BJ (cell line): Measurements from ENCODE around the gene SPOCD1. TPM values are rescaled to one million over a fixed set of nuclear protein-coding genes. Genes with fewer than 3 reads are reported as not detected.

Experiments
- CTCF ChIA-PET: fragments of 350-600 bp; formaldehyde crosslinking; extraction: SDS; loops from one replicate; lab custom pipeline; 2021; ENCODE audit warnings: antibody characterized with exemption, inconsistent platforms; lab: Yijun Ruan, JAX
- POLR2A ChIA-PET: fragments of 300-600 bp; sonication (Branson Sonifier 250); formaldehyde crosslinking; extraction: SDS; loops from one replicate; lab custom pipeline; 2021; ENCODE audit warnings: antibody characterized with exemption; lab: Charles Lee
- DNase-seq: peaks from one replicate; pipeline ENCODE4 v3.0.0-alpha.2; 2011; ENCODE audit warnings: low read depth
- H3K27me3 ChIP-seq: 2 replicates; pipeline ENCODE4 v1.6.0; 2011; ENCODE audit warnings: low read length; ENCODE audit not compliant: control insufficient read depth, insufficient read depth
- H3K36me3 ChIP-seq: 2 replicates; pipeline ENCODE4 v1.5.1; 2011; ENCODE audit warnings: low read length; ENCODE audit not compliant: control insufficient read depth, insufficient read depth
- H3K4me3 ChIP-seq: 2 replicates; pipeline ENCODE4 v1.5.1; 2011; ENCODE audit warnings: low read depth, mild to moderate bottlenecking, control low read depth, low read length
- polyA plus RNA-seq: library from polyadenylated mRNA; depleted of rRNA; stranded (reverse); fragments of >200 nt; gene quantifications from 2 replicates; pipeline ENCODE4 v1.2.3, GENCODE V29; 2011
- TF ChIP-seq, protein P1 (sequence below): IDR thresholded peaks from 2 replicates; pipeline ENCODE4 v1.5.1; 2011; ENCODE audit warnings: low read depth, mild to moderate bottlenecking, control low read depth, inconsistent platforms, low read length, moderate library complexity; ENCODE audit not compliant: insufficient read depth

Gene SPOCD1
- polyA plus RNA-seq, 1 experiment = 169 TPM

DNA sequence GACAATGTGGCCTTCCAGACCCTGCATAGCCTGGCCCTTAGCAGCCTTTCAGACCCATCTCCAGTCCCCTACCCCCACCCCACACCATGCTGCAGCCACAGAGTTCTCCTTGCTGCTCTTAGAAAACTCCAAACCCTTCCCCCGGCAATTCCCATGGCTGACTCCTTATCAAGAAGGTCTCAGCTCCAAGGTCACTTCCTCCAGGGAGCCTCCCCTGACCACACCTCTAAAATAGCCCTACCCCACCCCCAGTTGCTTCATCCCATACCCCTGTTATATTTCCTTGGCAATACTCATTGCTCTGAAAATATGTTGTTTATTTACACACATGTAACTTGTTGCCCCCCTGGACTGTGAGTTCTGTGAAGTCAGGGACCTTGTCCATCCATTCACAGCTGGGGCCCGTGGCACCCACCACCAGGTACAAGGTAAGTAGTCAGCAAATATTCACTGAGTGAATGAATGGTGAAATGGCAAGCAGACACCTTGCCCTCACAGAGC lies 47.4 kb downstream of the SPOCD1 start:
- TF ChIP-seq, protein P1, sequence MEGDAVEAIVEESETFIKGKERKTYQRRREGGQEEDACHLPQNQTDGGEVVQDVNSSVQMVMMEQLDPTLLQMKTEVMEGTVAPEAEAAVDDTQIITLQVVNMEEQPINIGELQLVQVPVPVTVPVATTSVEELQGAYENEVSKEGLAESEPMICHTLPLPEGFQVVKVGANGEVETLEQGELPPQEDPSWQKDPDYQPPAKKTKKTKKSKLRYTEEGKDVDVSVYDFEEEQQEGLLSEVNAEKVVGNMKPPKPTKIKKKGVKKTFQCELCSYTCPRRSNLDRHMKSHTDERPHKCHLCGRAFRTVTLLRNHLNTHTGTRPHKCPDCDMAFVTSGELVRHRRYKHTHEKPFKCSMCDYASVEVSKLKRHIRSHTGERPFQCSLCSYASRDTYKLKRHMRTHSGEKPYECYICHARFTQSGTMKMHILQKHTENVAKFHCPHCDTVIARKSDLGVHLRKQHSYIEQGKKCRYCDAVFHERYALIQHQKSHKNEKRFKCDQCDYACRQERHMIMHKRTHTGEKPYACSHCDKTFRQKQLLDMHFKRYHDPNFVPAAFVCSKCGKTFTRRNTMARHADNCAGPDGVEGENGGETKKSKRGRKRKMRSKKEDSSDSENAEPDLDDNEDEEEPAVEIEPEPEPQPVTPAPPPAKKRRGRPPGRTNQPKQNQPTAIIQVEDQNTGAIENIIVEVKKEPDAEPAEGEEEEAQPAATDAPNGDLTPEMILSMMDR = no peak
- ChIA-PET POLR2A (no interaction called here), CTCF (interaction anchor here (1.2 kb wide), 1 partner anchor 8 kb away, joined by 3 read pairs; no protein-coding TSS in a partner anchor)
- no peaks in the 10 kb centered on the region for H3K36me3 ChIP-seq
- H3K4me3 ChIP-seq = no peak overlapping the region
- H3K27me3 ChIP-seq = peaks cover 20% of the 10 kb centered on the region
- DNase-seq = no peak

DNA sequence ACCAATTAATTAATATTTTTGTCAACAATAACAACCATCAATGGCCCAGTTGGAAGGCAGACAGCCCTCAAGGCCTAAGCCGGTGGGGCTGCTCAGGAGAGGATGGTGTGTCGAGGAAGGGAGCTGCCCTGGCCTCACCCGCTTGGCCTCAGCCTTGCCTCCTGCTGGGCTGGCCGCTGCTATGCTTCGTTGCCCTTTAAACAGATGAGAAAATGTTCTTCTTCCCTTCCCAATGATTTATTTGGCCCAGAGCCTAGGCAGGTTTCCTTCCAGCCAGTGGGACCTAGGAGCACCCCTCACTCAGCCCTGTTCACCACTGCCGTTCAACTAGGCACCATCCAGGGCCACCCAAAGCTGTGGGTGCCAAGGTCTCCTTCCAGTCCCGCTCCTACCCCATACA lies 48.6 kb downstream of the SPOCD1 start:
- Histone ChIP-seq H3K27me3 (peaks cover 8% of the 10 kb centered on the region), H3K36me3 (no peaks in the 10 kb centered on the region), H3K4me3 (no peak overlapping the region)
- TF ChIP-seq, protein P1 = no peak
- ChIA-PET POLR2A (no interaction called here), CTCF (interaction anchor here (0.6 to 2.8 kb wide), 3 partner anchors 9 to 197 kb away, joined by 3 to 11 read pairs (median 3); no protein-coding TSS in a partner anchor)
- DNase-seq = no peak

DNA sequence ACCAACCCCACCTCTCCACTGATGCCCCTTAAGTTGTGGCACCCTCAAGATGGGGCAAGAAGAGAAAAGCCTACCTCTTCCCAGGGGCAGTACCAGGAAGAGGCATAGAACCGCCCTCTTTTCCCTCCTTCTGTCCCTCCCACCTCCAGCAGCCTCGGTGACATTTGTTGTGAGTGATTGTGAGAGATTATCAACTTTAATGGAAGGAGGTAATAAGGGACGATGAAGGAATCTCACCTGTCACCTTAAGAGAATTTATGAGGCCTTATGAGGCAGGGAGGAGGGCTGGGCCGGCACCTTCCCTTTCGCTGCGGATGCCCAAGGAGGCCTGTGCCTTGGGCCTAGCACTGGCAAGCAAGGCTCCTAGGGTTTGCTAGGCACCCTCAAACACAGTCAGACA lies 50.3 kb downstream of the SPOCD1 start:
- POLR2A ChIA-PET = no interaction called here
- H3K36me3 ChIP-seq = no peaks in the 10 kb centered on the region
- DNase-seq = no peak
- TF ChIP-seq, protein P1 = no peak
- CTCF ChIA-PET = interaction anchor here (0.6 to 2.8 kb wide), 7 partner anchors 10 to 307 kb away, joined by 3 to 11 read pairs (median 4); partner anchors contain the start of gene TMEM39B
- H3K4me3 ChIP-seq = no peak overlapping the region
- peaks cover 2% of the 10 kb centered on the region; the same call in 1 of the 2 replicates for H3K27me3 ChIP-seq

DNA sequence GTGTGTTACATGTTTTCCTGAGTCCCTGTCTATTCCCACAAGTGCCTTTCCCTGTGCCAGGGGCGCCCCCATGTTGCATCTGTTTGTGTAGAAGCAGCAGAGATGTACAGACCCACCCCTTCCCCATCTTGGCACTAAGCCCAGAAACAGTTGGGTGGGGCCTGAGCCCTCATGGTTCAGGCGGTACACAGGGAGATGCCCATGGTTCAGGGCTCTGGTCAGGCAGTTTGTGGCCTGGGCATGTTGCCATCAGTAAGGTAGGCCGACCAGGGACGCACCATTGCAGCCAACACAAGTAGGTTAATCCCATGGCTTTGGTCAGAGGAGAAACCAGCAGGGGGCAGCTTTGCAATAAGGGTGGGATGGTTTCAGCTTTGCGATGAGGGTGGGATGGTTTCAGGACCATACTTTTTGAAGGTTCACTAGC lies 50.8 kb downstream of the SPOCD1 start:
- DNase-seq = no peak
- TF ChIP-seq, protein P1 = peak; percentile 42
- H3K36me3 ChIP-seq = no peaks in the 10 kb centered on the region
- no peak overlapping the region for H3K4me3 ChIP-seq
- POLR2A ChIA-PET = no interaction called here
- peaks cover 2% of the 10 kb centered on the region; the same call in 1 of the 2 replicates for H3K27me3 ChIP-seq
- CTCF ChIA-PET = interaction anchor here (0.6 to 2.8 kb wide), 6 partner anchors 15 to 308 kb away, joined by 3 to 11 read pairs (median 4); partner anchors contain the start of gene TMEM39B

DNA sequence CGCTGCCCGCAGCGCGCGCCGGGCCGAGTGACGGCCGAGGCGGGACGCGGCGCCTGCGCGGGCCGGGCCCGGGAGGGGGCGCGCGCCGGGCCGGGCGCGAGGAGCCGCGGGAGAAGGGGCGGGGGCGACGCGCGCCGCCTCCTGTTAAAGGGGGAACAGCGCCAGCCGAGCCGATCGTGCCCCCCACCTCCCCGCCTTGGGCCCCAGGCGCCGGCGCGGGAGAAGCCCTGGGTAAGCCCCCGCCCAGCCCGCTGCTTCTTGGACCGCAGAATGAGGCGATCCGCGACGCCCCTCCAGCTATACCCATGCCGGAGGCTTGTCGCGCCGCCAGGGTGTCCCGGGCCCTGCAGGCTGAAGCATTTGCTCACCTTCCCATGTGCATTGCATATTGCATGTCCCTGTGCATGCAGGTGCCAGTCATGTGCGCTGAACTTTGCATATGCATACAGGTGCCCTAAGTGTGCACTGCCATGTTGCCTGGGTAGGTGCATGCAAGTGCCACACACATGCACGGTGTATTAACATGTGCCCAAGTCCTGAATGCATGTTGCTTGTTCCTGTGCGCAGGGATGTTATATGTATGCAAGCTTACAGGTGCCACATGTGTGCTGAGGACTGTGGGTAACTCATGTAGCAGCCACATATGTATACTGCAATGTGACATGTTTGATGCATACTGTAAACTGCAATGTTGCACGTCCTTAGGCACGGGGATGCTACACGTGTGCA lies 51.3 kb downstream of the SPOCD1 start, which contains the start of gene ADGRB2:
Gene ADGRB2 (minus strand): TSS at position 29 of the 729 bp plus-strand sequence. CDS start 7,119 bp downstream, outside the sequence.
- ChIA-PET POLR2A (no interaction called here), CTCF (interaction anchor here (1.3 to 1.9 kb wide), 4 partner anchors 15 to 299 kb away, joined by 3 to 5 read pairs (median 4); no protein-coding TSS in a partner anchor)
- Histone ChIP-seq H3K36me3 (no peaks in the 10 kb centered on the region), H3K4me3 (peak within 1 kb of the TSS; percentile 57), H3K27me3 (peaks cover 2% of the 10 kb centered on the region; the same call in 1 of the 2 replicates)
- no peak for DNase-seq
- TF ChIP-seq, protein P1 = no peak
